ENCODE measurements around the gene GLG1.
"Not testable (repeated sequence)": the region's sequence is repeated elsewhere in the genome, so short reads cannot be mapped to it uniquely, and the experiment has no call there.

The GLG1 gene

GRCh38 chr16:74573622-74574021 lies 33.3 kb downstream of the GLG1 start:
- no peak for DNase-seq

- DNase-seq: no peak
Observed at GRCh38 chr16:74570412-74571301, 36.3 kb downstream of the GLG1 start.

GRCh38 chr16:74568961-74569631 lies 37.8 kb downstream of the GLG1 start:
- no peak for DNase-seq

DNA sequence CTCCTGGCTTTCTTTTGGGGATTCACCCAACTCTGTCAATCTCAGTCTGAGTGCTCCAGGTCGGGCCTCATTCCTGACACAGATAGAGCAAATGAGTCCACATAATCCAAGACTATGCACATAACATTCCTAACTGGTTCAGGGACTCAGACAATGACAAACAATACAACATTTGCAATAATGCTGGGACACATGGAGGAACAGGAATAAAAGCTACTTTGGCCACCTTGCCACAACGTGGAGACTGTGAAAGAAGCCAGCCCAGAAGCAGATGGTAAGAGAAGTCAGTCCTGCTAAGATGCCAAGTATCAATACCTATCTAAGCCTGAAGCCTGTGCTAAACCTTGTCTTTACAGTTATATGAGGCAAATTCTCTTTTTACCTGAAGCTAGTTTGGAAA lies 39.0 kb downstream of the GLG1 start:
- DNase-seq: no peak

DNA sequence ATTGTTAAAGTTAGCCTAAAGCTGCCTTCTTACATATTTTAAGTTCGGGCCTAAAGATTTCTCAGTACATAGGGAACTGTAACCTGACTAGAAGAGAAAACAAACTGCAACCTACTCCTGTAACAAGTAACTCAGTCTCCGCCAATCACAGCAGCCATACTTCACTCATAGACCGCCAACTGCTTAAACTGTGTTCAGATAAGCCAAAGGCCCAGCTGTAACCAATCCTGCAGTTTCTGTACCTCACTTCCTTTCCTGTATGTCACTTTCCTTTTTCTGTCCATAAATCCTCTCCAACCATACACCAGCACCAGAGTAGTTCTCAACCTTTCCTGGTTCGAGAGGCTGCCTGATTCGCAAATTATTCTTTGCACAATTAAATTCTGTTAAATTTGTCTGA lies 41.5 kb downstream of the GLG1 start:
- DNase-seq: no peak

- no peak for DNase-seq
Observed at GRCh38 chr16:74564451-74564984, 42.4 kb downstream of the GLG1 start.

DNA sequence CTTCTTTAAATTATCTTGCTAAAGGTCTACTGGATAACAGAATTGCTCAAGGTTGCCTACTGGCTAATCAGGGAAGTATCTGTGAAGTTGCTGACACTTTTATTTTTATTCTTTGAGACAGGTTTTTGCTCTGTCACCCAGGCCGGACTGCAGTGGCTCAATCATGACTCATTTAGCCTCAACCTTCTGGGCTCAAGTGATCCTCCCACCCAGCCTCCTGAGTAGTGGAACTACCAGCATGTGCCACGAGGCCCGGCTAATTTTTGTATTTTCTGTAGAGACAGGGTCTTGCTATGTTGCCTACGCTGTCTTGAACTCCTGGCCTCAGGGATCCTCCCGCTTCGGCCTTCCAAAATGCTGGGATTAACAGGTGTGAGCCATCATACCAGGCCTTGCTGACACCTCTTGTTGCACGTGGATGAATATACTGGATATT lies 43.1 kb downstream of the GLG1 start:
- DNase-seq: peak; percentile 41

GRCh38 chr16:74562117-74562516 lies 44.8 kb downstream of the GLG1 start:
- no peak for DNase-seq

DNA sequence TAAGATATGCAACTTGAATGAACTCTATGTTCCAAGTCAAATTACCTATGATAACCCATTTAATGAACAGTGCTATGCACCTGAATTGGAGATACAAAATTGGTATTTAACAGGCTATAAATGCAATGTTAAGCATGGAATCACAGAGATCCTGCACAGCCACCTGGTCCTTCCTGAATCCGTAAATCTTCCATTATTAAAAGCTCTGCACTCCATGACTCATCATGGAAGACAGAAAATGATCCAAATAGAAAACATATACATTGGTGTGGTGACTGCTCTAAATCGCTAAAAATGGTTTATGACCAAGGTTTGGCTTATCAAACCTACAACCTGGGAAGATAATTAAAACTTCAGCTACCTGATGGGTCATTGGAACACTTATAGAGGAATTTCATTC lies 45.3 kb downstream of the GLG1 start:
- no peak for DNase-seq

DNA sequence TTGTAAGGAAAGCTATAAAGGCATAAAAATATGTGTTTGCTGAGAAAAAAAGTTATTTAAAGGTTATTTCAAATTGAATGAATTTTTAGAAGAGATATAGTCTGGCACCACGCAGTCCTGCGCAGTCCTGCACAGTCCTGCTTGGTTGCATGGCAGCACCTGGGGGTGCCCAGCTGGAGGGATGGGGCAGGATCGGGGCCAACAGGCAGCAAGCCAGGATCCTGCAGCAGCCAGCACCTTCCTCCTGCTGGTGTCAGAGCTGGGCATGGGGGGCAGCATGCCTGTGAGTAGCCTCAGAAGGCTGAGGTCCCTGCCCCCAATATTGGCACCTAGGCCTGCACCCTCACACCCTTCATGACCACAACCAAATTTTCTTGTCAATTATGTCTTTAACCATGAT lies 46.0 kb downstream of the GLG1 start:
- DNase-seq: no peak

- no peak for DNase-seq
Observed at GRCh38 chr16:74558873-74559272, 48.0 kb downstream of the GLG1 start.

DNA sequence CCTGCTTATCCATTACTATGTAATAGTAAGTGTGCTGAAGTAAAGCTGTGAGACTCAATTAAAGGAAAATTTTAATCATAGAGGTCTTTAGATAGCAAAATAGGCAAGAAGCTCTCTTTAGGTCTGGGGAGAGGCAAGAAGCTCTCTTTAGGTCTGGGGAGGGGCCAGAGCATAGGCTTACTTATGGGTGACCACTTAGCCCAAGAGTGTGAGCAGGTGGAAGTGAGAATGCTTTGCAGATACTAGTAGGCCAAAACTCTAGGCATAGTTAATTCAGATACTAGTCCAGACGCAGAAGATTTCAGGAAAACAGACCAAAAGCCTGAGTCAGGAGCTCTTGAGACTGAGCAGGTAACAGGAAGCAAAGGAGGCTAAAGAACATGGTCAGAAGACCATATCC lies 49.6 kb downstream of the GLG1 start:
- no peak for DNase-seq

GRCh38 chr16:74556375-74556922 lies 50.5 kb downstream of the GLG1 start:
- no peak for DNase-seq

DNA sequence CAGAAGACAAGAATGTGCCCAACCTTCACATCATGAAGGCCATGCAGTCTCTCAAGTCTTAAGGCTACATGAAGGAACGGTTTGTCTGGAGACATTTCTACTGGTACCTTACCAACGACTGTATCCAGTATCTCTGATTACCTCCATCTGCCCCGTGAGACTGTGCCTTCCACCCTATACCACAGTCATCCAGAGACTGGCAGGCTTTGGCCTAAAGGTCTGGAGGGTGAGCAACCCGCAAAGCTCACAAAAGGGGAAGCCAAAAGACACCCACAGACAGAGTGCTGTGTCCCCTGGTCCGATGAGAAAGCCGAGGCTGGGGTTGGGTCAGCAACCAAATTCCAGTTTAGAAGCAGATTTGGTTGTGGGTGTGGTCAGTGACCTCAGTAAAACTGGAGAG lies 54.6 kb downstream of the GLG1 start:
- not testable (repeated sequence) for DNase-seq

GRCh38 chr16:74550227-74551019 lies 56.5 kb downstream of the GLG1 start:
- not testable (repeated sequence) for DNase-seq

GRCh38 chr16:74546112-74546511 lies 60.8 kb downstream of the GLG1 start:
- not testable (repeated sequence) for DNase-seq

DNA sequence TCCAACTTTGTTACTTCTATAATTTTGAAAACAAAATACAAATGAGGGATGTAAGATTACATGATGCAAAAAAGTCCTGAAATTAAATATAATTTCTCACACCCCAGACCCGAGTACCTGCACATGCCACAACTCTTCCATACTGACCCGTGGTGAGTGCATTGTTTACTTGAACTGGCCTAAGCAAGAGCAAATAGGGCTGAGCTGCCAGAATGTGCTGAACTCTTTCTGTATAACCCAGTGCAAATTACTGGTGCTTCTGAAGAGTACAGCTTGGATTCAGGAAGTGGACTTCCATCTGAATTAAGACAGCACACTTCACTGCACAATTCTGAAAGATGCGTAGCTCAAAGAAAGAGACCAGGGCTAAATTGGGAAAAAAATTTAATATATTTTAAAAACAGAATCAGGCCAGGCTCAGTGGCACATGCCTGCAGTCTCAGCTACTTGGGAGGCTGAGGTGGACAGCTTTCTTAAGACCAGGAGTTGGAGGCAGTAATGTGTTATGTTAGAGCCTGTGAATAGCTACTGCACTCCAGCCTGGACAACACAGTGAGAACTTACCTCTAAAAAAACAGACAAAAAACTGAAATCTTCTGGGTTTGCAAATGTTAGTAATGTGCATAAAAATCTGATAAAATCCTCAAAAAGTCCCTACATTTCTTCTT lies 63.9 kb downstream of the GLG1 start:
- DNase-seq: not testable (repeated sequence)

GRCh38 chr16:74540663-74541062 lies 66.3 kb downstream of the GLG1 start:
- not testable (repeated sequence) for DNase-seq

- not testable (repeated sequence) for DNase-seq
Observed at GRCh38 chr16:74538801-74539200, 68.1 kb downstream of the GLG1 start.

DNA sequence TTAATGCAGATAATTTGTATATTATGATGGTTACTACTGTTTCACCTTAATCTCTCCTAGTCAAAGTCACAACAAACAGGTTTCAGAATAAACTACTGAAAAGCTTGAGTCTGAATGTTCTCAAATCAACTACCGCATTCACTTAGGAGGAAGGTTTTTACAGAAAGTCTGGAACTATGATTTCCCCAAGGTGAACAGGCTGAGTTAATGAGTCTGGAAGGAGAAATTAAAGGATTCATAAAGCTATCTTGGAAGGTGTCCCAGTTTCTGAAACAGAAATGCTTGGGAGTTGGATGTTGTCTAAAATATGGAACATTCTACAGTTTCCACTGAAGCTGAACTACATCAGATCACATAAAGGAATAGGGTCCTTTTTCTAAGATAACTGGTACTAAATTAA lies 69.2 kb downstream of the GLG1 start:
- not testable (repeated sequence) for DNase-seq

DNA sequence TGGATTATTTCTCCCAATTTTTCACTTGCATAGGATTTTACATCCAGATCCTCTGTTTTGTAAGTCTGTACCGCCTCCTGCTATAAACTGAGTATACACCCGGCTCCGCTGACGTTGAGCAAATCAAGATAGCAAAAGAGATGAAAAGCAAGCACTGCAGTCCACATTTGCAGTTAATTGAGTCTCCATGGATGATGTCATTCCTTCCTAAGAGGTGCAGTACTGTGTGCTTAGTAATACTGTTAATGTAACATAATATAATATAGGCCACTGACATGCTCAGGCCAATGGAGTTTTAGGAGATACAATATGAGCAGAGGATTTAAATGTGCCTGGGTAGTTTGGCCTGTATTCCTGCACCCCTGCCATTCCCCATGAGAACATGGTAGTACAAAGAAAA lies 72.3 kb downstream of the GLG1 start:
- not testable (repeated sequence) for DNase-seq

DNA sequence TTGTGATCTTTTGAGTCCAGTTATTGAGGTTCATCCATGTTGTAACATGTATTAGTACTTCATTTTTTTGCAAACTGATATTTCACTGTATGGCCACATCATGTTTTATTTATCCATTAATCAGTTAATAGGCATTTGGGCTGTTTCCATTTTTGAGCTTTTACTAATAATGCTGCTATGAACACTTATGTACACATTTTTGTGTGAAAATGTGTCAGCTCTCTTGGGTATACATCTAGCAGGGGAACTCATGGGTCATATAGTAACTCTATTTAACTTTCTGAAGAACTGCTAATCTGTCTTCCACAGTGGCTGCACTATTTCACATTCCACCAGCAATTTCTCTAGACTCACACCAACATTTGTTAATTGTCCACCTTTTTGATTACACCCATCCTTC lies 82.0 kb downstream of the GLG1 start:
- DNase-seq: no peak

Measured in CD4-positive, alpha-beta T cell treated with Interferon gamma for 1 hour (primary cell).